Cortex of kidney (tissue), 1 donor: ENCODE measurements around the gene ZBTB45.

Experiments used
- DNase-seq: peaks from one replicate; lab custom pipeline; 2025; lab: John Stamatoyannopoulos, UW

Gene ZBTB45

GRCh38 chr19:58538257-58539168 lies 18.9 kb upstream of the ZBTB45 start:
- DNase-seq: no peak

GRCh38 chr19:58536852-58537798 lies 17.5 kb upstream of the ZBTB45 start:
- no peak for DNase-seq

- DNase-seq: no peak
These were observed 16.2 kb upstream of the ZBTB45 start for GRCh38 chr19:58535857-58536256.

- DNase-seq: no peak
These were observed 11.6 kb upstream of the ZBTB45 start for GRCh38 chr19:58531034-58531840.

- DNase-seq: no peak
These were observed 9.8 kb upstream of the ZBTB45 start for GRCh38 chr19:58529405-58529804.

GRCh38 chr19:58522709-58523108 lies 3.1 kb upstream of the ZBTB45 start:
- DNase-seq: no peak

GRCh38 chr19:58521651-58522050 lies 2.0 kb upstream of the ZBTB45 start:
- no peak for DNase-seq

GRCh38 chr19:58520257-58520599 lies 618 bp upstream of the ZBTB45 start:
- no peak for DNase-seq

GRCh38 chr19:58519087-58519354 lies 589 bp downstream of the ZBTB45 start:
- no peak for DNase-seq

GRCh38 chr19:58518256-58519086 lies 1.1 kb downstream of the ZBTB45 start:
- DNase-seq: no peak

- DNase-seq: no peak
These were observed 2.4 kb downstream of the ZBTB45 start for GRCh38 chr19:58516964-58517833.

GRCh38 chr19:58516246-58516836 lies 3.3 kb downstream of the ZBTB45 start:
- DNase-seq: no peak

- no peak for DNase-seq
These were observed 4.4 kb downstream of the ZBTB45 start for GRCh38 chr19:58515259-58515658.

- no peak for DNase-seq
These were observed 5.0 kb downstream of the ZBTB45 start for GRCh38 chr19:58514564-58515022.

- no peak for DNase-seq
These were observed 5.7 kb downstream of the ZBTB45 start for GRCh38 chr19:58513694-58514563.

GRCh38 chr19:58513213-58513693 lies 6.4 kb downstream of the ZBTB45 start:
- DNase-seq: no peak

- DNase-seq: no peak
These were observed 8.0 kb downstream of the ZBTB45 start, which contains the start of gene SLC27A5 for GRCh38 chr19:58511353-58512208. TSS of gene SLC27A5 (minus strand) at chr19:58511992. CDS start at chr19:58511955, 37 bp downstream.
